H1 (cell line): ENCODE measurements around the gene DGUOK. TPM values are rescaled to one million over a fixed set of nuclear protein-coding genes. Genes with fewer than 3 reads are reported as not detected.
A peak's percentile ranks its signal among the peaks of the same experiment; 100 is the strongest.

Experiments used
- ASH2L ChIP-seq: fragments of 200-600, 300-600 bp; sonication (generic); IDR thresholded peaks from one replicate; pipeline ENCODE4 v1.7.1; 2017; ENCODE audit warnings: low read length
- CREB1 ChIP-seq: IDR thresholded peaks from 2 replicates; pipeline ENCODE4 v1.6.1; 2012; ENCODE audit warnings: inconsistent platforms
- CTCF ChIP-seq, 3 experiments: IDR thresholded peaks; 1 replicate in 2 of 3; 2 replicates in 1 of 3; pipeline versions ENCODE4 v1.5.1 to v1.6.1; 2011; ENCODE audit warnings: low read length in 3 of 3, mild to moderate bottlenecking in 3 of 3, inconsistent platforms in 2 of 3, low read depth in 1 of 3, moderate library complexity in 1 of 3; ENCODE audit not compliant: insufficient read depth in 1 of 3; ENCODE audit errors: control extremely low read depth in 1 of 3
- EP300 ChIP-seq, 2 experiments: IDR thresholded peaks; 1 replicate in 1 of 2; 2 replicates in 1 of 2; pipeline ENCODE4 v1.6.1; 2011 to 2012; ENCODE audit warnings: low read depth in 2 of 2, low read length in 2 of 2, mild to moderate bottlenecking in 2 of 2, borderline replicate concordance in 1 of 2, inconsistent platforms in 1 of 2, moderate library complexity in 1 of 2
- GABPA ChIP-seq: IDR thresholded peaks from 2 replicates; pipeline ENCODE4 v1.6.1; 2011; ENCODE audit warnings: mild to moderate bottlenecking, low read length, moderate library complexity, borderline replicate concordance; ENCODE audit not compliant: insufficient read depth
- HDAC2 ChIP-seq, 2 experiments: fragments of 300-600 bp in 1 of 2; sonication (generic) in 1 of 2; IDR thresholded peaks; 2 replicates each; pipeline ENCODE4 v1.6.1; 2011 to 2012; ENCODE audit warnings: low read depth in 2 of 2, low read length in 2 of 2, mild to moderate bottlenecking in 2 of 2, moderate library complexity in 2 of 2, borderline replicate concordance in 1 of 2, inconsistent platforms in 1 of 2
- JUND ChIP-seq: IDR thresholded peaks from 2 replicates; pipeline ENCODE4 v1.6.1; 2011; ENCODE audit warnings: mild to moderate bottlenecking, improper control_type of control experiment, low read length
- KDM1A ChIP-seq: fragments of 200-600, 300-600 bp; sonication (generic); IDR thresholded peaks from 2 replicates; pipeline ENCODE4 v1.7.1; 2016; ENCODE audit warnings: mild to moderate bottlenecking, low read length, borderline replicate concordance
- NANOG ChIP-seq: IDR thresholded peaks from 2 replicates; pipeline ENCODE4 v1.6.1; 2011; ENCODE audit warnings: low read length, low read depth, mild to moderate bottlenecking, inconsistent platforms; ENCODE audit not compliant: insufficient read depth, poor library complexity, severe bottlenecking
- RAD21 ChIP-seq, 2 experiments: IDR thresholded peaks in 1 of 2; conservative IDR thresholded peaks in 1 of 2; 2 replicates each; pipeline ENCODE4 v1.6.1; 2011; ENCODE audit warnings: low read depth in 2 of 2, low read length in 2 of 2, improper control_type of control experiment in 1 of 2, inconsistent platforms in 1 of 2, mild to moderate bottlenecking in 1 of 2, moderate library complexity in 1 of 2
- RNF2 ChIP-seq: fragments of 200-900, 300-1000 bp; sonication (generic); IDR thresholded peaks from 2 replicates; pipeline ENCODE4 v1.7.1; 2016; ENCODE audit warnings: borderline replicate concordance, low read depth, mild to moderate bottlenecking, antibody characterized with exemption, low read length; ENCODE audit not compliant: poor library complexity, severe bottlenecking; ENCODE audit errors: missing control alignments
- SIN3A ChIP-seq, 2 experiments: IDR thresholded peaks in 1 of 2; conservative IDR thresholded peaks in 1 of 2; 2 replicates each; pipeline ENCODE4 v1.6.1; 2011 to 2012; ENCODE audit warnings: low read length in 2 of 2, improper control_type of control experiment in 1 of 2, low read depth in 1 of 2, mild to moderate bottlenecking in 1 of 2
- SP1 ChIP-seq: IDR thresholded peaks from 2 replicates; pipeline ENCODE4 v1.6.1; 2011; ENCODE audit warnings: low read depth, low read length
- SP4 ChIP-seq: IDR thresholded peaks from 2 replicates; pipeline ENCODE4 v1.6.1; 2012; ENCODE audit warnings: low read length, inconsistent platforms
- TCF12 ChIP-seq: IDR thresholded peaks from 2 replicates; pipeline ENCODE4 v1.6.1; 2011; ENCODE audit warnings: low read depth, mild to moderate bottlenecking, low read length
- YY1 ChIP-seq: IDR thresholded peaks from 2 replicates; pipeline ENCODE4 v1.6.1; 2011; ENCODE audit warnings: low read depth, mild to moderate bottlenecking, low read length
- polyA plus RNA-seq, 7 experiments: library from polyadenylated mRNA; depleted of rRNA in 3 of 7; stranded (reverse) in 5 of 7; unstranded in 2 of 7; fragments of >200 nt in 5 of 7; fragments of 200-250 nt in 2 of 7; gene quantifications; 1 replicate in 5 of 7; 2 replicates in 1 of 7; 4 replicates in 1 of 7; pipeline versions ENCODE4 v1.2.1 to v1.2.3, GENCODE V29; 2011 to 2013; ENCODE audit warnings: missing spikeins in 2 of 7, mixed read lengths in 2 of 7
- total RNA-seq: library from RNA; stranded (reverse); fragmentation: NEBNext Ultra II Directional; extraction: Animal tissue kit (Norgen Biotek cat#: 25700); gene quantifications from 2 replicates; pipeline ENCODE4 v1.2.1, GENCODE V29; 2021
- TF ChIP-seq, protein P1 (sequence below): IDR thresholded peaks from 2 replicates; pipeline ENCODE4 v1.6.1; 2012; ENCODE audit warnings: inconsistent platforms

Gene DGUOK
- total and polyA plus RNA-seq, 2 of the 8 experiments (the other 6 are each of a cell fraction or from before 2014, with no cell fraction given), result 110 to 168 TPM

DNA sequence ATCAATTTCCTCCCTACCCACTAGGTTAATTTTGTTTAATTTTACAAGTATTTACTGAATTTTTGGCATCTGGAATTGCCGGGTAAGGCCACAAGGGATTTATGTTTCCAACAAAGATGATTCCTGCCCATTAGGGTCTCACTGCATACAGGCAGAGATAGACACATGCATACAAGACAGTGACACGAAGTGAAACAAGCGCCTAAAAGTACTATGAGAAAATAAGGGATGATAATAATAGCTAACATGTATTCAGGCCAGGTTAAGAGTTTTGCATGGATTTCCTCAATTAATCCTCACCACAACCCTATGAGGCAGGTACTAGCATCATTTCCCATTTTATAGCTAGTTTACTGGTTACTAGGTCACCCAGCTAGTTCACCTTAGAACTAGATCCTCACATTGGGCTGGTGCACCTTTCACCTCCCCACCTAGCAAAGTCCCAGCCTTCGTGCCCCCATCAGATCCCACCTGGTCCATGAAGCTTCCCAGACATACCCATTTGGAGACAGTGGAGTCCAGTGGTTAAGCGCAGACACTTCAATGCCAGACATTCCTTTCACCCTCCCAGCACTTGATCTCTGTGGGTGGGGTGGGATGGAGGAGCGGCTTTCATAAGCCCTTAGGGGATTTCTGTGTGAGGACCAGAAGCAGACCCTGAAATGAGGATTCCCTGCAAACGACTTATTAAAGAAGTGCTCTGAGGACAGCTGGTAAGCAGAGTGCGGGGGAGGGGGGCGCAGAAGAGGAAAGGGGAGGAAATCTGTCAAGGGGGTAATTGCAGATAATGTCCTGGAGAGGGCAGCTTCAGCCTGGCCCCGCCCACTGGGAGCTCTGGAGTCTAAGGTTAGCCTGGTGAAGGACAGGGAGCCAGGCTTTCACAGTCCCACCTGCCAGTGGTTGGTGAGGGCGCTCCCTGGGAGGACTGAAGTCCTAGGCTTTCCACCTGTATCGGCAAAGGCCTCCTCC lies 5.8 kb upstream of the DGUOK start (continued):
- TF ChIP-seq NANOG (no peak), ASH2L (peak; percentile 41), SP4 (0 out of 2 replicates have a peak, but pooled peaks have one; percentile 61), RNF2 (no peak), JUND (no peak), KDM1A (no peak; the same call in 1 of the 2 replicates), SIN3A (conservative IDR thresholded peaks at IDR 0.05 in 1 of 2, IDR thresholded peaks at IDR 0.05 in 1 of 2; ENCODE audit: low read depth in 1 of 2, low read length in 2 of 2) (0 out of 4 replicates have a peak, but pooled peaks of 1 of the 2 experiments have one; percentile 59), SP1 (peak; percentile 83; the same call in 1 of the 2 replicates), GABPA (no peak), EP300 (IDR thresholded peaks at IDR 0.05; ENCODE audit: borderline replicate concordance in 1 of 2, low read depth in 2 of 2, low read length in 2 of 2) (no peak), HDAC2 (IDR thresholded peaks at IDR 0.05; ENCODE audit: borderline replicate concordance in 1 of 2, low read depth in 2 of 2, low read length in 2 of 2) (no peak), YY1 (no peak), CTCF (IDR thresholded peaks at IDR 0.05; ENCODE audit: control extremely low read depth in 1 of 3, insufficient read depth in 1 of 3, low read depth in 1 of 3, low read length in 3 of 3) (peak; percentile 61 to 72 (median 68)), TCF12 (0 out of 2 replicates have a peak, but pooled peaks have one; percentile 6), CREB1 (no peak), RAD21 (IDR thresholded peaks at IDR 0.05 in 1 of 2, conservative IDR thresholded peaks at IDR 0.05 in 1 of 2; ENCODE audit: low read depth in 2 of 2, low read length in 2 of 2) (peak; percentile 51 to 58; a peak in 3 of 4 replicates)
- TF ChIP-seq, protein P1, sequence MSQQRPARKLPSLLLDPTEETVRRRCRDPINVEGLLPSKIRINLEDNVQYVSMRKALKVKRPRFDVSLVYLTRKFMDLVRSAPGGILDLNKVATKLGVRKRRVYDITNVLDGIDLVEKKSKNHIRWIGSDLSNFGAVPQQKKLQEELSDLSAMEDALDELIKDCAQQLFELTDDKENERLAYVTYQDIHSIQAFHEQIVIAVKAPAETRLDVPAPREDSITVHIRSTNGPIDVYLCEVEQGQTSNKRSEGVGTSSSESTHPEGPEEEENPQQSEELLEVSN, result peak; percentile 30; the same call in 1 of the 2 replicates
